ENCODE results near the gene AFAP1.

- TF ChIP-seq EP300 (IDR thresholded peaks at IDR 0.05; ENCODE audit: borderline replicate concordance) = no peak
- no peak for TF ChIP-seq TAF1 (IDR thresholded peaks at IDR 0.05; ENCODE audit: low read depth)
- no peak for TF ChIP-seq TCF12 (IDR thresholded peaks at IDR 0.05; ENCODE audit: low read depth)
- no peak for TF ChIP-seq MAX (IDR thresholded peaks at IDR 0.05)
- TF ChIP-seq YY1 (IDR thresholded peaks at IDR 0.05; ENCODE audit: low read depth) = no peak
- TF ChIP-seq EGR1 (IDR thresholded peaks at IDR 0.05) = no peak
- TF ChIP-seq CEBPB (IDR thresholded peaks at IDR 0.05) = no peak
- TF ChIP-seq USF1 (IDR thresholded peaks at IDR 0.05) = no peak
- TF ChIP-seq NFIC (IDR thresholded peaks at IDR 0.05) = no peak
- no peak for TF ChIP-seq RAD21 (IDR thresholded peaks at IDR 0.05; ENCODE audit: low read depth)
- TF ChIP-seq TEAD4 (IDR thresholded peaks at IDR 0.05) = no peak
- no peak for TF ChIP-seq REST (IDR thresholded peaks at IDR 0.05; ENCODE audit: low read depth)
- no peak for TF ChIP-seq CREB1 (IDR thresholded peaks at IDR 0.05; ENCODE audit: low read depth)
- no peak for TF ChIP-seq FOXM1 (IDR thresholded peaks at IDR 0.05; ENCODE audit: borderline replicate concordance, low read depth)
Observed at GRCh38 chr4:7753931-7754465, 185.7 kb downstream of the AFAP1 start.
